GM19043 (cell line): ENCODE data around the gene RYR3.

Experiments used
- ATAC-seq: cut with Tn5 transposase; IDR thresholded peaks from one replicate; pipeline ENCODE4 v1.9.1; 2021; ENCODE audit warnings: low read depth; ENCODE audit not compliant: unreplicated experiment

RYR3 gene

DNA sequence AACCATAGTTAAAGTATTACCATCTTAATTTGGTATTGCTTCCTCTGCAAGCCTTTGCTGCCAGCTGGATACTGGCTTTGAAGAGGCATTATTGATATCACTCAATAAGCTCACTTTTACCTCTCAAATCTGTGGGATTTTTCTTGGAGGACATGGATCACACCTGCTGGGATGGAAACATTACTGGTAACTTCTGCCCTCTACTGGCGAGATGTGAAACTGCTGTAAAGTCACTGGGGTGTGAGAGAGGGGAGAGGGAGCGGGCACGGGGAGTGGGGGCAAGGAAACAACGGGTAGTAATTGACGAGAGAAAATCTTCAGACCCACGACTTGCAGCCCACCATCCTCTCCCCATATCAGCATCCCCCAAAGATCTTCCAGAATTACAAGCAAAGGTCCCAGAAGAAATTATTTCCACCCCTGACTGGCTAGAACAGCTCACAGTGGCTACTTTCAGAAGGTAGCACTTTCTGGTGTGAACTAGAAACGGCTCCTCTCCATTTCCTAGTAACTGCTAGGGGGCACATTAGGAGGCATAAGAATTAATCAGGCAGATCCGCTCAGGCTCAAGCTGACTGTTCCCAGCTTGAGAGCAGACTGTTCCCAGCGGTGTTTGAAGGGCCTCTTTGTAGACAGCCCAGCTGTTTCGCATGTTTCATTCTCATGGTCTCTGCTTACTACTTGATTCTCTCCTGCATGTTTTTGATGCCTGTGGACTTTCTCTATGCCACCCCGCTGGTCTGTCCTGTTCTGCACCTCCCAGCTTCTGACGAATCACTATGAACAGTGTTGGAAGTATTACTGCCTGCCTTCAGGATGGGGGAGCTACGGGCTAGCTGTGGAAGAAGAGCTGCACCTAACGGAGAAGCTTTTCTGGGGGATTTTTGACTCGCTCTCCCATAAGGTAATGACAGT, 427.2 kb downstream of the RYR3 start:
- no peak for ATAC-seq

DNA sequence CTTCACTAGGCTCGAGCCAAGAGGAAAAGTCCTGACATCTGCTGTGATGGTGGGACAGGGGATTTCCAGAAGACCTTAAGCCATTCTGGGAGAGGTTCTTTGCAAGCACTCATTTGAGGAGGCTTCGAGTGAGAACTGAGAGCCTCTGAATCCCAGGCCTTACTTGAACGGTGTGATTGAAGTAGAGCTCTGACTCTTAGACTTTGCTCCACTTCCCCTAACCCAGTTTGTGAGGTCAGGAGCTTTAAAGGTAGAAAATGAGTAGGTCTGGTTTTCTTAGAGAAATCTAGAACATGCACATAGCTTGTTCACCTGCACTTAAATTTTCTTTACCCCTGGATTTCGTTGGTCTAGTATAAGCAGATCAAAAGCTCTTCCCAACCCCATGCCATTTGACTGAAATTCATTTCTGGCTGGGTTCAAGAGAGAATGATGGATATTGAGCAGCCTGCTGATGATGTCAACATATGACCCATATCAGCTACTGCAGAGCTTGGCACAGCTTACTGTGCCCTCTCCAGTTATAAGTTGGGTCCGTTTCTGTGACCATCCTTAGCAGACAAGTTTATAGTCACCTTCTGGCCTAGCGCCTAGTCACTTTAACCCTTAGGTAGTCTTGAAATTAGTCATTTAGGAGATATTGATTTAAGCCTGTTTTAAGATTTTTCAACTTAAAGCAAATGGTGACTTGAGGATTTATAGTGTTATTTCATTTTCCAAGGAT, 428.3 kb downstream of the RYR3 start:
- no peak for ATAC-seq

DNA sequence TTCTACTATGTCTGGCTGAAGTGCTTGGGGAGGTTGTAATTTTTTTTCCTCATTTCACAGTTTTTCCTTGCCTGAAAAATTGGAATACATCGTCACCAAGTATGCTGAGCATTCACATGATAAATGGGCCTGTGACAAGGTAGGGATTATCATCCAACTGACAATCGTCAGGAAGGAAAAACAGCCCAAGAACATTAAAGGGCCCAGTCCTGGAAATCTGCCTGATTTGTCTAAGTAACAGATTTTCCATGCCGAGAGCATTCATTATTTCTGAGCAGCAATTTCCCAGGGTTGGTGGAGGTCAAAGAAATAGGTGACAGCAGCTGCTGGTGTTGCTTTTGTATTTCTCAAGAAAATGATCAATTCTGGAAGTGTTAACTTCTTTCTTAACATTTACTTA, 431.5 kb downstream of the RYR3 start:
- no peak for ATAC-seq

DNA sequence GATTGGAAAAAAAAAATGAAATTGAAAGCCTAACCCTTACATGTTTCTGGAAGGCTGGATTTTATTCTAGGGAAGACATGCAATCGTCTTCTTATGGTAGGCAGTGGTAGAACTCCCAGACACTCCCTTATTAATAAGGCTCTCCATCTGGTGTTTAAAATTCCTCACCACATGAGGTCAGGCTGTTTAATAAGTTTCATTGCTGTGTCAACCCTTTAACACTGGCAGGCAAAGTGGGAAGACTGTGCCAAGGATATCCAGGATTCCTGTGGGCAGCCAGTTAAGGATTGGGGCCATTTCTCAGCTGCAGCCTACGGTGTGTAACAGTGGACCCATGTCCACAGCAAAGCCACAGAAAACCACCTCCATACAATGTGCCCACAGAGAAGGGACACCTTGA, 432.0 kb downstream of the RYR3 start:
- ATAC-seq: no peak

DNA sequence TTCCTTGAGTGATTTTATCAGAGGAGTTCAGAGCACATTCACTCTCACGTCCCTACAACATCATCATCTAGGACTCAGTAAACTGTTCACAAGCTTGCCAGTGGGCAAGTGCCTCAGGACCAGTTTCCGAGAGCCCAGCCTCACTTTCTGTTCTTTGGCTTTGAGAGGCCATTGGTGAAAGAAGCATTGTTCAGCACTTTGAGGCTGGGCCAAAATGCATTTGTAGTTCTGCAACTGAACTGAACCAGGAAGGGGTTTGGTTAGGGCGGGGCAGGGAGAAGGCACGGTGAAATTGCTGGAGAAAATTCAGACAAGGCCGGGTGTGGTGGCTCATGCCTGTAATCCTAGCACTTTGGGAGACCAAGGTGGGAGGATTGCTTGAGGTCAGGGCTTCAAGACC, 435.4 kb downstream of the RYR3 start:
- no peak for ATAC-seq

DNA sequence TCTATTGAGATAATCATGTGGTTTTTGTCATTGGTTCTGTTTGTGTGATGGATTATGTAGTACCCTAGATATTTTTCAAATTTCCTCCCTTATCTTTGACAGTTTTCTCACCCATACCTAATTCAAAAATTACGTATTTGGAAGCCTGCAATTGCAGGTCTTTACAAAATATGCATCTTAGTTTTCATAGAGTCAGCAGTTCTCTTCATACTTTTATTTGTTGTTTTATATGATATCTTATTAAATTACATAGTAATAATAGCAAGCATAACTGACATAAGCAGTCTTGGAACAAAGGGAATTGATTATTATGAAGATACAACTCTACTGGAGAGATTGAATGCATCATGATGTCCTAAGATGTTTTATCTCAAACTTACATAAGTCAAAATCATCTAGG, 442.2 kb downstream of the RYR3 start:
- no peak for ATAC-seq

DNA sequence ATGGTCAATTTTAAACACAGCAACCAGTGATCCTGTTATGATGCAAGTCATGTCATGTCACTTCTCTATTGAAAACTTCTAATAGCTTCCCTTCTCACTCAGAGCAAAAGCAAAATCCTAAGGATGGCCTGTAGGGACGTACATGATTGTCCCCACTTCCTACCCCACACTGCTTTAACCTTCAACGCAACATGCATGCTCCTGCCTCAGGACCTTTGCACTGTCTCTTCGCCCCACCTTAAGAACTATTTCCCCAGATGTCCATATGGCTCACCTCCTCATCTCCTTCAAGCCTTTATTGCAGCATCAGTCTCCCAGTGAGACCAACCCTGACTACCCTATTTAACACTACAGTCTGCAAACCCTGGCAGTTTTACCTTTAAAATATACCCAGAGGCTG, 443.5 kb downstream of the RYR3 start:
- no peak for ATAC-seq

DNA sequence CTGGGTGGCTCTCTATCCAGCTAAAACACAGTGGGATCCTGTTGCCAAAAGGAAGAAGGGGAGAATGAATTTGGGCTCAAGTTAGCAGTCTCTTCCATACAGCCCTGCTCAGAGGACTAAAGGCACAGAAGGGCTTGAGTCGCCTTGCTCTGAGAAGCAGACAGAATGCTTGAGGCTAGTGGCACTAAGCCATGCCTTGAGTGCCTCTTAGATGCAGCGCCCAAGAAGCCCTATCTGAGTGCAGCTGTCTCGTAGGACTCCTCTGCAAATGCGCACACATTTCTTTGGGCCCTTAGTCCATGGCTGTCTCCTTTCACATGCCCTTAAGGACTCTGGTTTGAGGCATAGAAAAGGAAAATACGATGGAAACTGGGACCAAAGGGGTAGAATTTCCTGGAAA, 446.2 kb downstream of the RYR3 start:
- ATAC-seq: no peak

DNA sequence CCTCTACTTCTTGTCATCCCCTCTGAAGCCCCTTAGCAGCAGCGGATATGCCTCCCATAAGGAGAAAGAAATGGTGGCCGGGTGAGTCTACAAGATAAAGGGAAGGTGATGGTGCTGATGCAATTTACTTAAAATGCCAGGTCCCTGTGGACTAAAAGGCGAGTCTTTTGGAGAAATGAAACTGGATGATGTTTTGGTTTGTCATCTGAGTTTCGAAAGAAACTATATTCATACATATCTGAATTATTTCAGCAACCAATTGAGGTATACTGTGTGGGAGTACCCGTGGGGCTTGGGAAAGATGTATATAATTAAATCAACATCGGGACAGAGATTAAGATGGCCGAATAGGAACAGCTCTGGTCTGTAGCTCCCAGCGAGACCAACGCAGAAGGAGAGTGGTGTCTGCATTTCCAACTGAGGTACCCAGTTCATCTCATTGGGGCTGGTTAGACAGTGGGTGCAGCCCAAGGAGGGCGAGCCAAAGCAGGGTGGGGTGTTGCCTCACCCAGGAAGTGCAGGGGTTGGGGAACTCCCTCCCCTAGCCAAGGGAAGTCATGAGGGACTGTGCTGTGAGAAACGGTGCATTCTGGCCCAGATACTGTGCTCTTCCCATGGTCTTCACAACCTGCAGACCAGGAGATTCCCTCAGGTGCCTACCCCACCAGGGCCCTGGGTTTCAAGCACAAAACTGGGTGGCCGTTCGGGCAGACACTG, 446.9 kb downstream of the RYR3 start:
- no peak for ATAC-seq

DNA sequence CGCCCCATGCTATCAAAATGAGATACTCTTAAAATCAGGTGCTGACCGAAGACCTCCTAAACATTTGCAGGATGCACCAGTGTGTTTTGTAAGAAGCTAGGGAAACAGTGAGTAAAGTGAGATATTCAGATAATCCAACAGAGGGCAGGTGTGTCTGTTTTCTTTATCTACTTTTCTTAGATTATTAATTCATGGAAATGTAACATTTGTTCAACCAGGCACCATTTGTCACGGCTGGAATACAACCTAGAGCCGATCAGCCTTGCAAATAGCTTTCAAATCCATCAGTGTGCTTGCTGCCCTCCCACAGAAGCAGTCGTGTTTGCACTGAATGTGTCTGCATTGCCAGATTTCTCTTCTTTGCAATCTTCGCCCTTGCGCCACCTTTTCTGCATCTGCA, 455.6 kb downstream of the RYR3 start:
- ATAC-seq: no peak

DNA sequence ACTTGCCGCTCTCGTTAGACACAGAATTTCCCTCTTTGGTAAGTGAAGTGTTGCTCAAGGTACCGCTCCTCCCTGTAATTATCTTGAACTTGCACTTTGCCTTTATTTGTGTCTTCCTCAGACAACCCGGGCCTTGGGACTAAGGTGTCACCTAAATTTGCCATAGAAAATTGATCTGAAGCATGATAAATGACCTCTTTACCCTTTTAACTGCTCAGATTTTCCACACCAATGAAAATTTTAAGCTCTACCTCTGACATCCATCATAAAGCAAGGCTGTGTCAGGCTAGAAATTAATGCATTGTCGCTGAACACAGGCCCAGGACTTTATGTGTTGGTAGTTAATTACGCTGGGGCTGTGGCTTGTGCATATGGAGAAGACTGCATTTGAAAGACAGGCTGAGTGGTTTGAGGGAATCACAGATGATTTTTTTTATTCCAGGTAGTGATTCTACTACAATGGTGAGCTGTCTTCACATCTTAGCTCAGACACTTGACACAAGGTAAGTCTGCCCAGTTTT, 458.0 kb downstream of the RYR3 start:
- ATAC-seq: no peak

DNA sequence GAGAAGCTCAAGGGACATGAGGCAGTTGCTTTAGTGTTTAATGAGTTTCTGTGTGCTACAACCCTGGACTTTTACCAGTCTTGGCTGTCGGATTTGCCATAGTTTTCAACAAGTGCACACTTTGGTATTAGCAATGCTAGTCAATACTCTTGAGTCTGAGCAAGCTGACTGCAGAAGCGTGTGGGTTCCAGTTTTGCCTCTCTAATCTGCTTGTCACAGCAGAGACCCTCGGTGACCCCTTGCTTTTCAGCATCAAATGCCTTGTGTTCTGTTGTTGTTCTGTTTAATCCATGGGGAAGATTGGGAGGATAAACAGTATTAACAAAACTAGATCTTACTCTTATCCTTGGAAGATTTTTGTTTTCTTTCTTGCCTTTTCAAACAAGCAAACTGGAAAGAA, 463.2 kb downstream of the RYR3 start:
- no peak for ATAC-seq

DNA sequence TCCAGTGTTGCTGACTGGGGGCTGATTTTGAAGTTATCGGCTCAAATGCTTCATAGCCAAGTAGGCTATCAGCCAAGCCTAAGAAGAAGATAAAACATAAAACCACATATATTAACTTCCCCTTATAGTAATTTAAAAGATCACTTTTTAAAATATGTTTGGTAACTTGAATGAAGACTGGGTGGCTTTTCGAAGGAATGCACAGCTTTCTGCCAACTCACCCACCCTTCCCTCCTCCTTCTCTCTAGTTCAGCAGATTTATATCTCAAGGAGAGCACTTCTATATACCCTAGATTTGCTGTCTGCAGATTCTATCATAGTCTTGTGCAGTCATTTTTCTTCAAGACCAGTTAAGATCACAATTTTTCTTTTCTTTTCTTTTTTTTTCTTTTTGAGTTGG, 468.1 kb downstream of the RYR3 start:
- ATAC-seq: no peak

DNA sequence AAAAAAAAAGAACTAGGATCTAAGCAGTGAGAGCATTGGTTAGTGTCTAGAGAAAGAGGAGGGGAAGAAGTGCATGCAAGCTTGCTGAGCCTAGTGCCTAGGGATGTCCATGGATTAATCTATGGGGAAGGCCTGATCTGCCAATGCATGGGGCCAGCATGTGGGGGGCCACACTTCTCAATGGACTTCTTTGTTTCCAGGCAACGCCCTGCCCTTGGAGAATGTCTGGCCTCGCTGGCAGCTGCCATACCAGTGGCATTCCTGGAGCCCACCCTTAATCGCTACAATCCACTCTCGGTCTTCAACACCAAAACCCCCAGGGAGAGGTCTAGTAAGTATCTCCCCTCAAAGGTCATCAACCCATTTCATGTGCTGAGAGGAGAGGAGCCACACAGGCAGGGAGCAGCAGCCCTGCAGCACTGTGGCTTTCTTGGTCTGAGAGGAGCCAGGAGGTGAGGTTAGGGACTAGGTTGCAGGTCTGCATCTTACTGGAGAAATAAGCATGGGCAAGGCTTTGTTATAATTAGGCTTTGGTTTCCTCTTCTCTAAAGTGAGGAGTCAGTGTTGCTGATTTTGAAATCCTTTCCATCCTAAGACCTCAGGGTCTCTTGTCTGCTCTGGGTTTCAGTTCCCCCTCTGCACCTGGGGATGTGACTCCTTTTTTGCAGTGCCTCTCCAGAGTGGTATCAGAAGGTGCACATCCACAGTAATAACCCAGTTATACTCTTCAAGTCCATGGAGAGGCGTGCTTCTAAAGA, 469.4 kb downstream of the RYR3 start:
- ATAC-seq: no peak

DNA sequence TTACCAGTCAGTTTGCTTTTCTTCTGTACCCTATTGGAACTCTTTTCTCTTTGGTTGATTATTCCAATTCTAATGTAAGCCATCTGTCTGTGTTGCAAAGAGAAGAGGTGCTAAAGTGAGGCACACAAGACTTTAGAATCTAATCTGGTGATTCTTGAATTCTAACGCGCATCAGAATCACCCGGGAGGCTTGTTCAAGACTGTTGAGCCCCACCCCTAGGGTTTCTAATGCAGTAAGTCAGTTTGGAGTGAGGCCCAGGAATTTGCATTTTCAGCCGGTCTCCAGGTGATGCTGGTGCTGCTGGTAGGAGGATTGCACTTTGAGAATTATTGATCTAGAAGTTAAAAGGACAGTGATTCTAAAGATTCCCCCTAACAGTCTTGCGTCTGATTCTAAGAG, 472.2 kb downstream of the RYR3 start:
- ATAC-seq: no peak

DNA sequence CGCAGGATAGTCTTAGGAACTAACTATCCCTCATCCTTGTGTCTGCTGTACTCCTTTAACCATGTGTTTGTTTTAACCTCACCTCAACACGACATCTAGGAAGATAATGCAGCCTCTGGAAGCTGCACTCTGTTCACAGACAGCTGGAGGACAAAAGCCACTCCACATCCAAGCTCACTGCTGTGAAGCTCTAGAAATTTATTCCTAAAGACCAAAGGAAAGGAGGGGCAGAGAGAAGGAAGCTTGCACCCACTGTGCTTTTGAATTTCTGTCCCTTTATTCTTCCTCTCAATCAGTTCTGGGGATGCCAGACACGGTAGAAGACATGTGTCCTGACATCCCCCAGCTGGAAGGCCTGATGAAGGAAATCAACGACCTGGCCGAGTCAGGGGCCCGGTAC, 474.6 kb downstream of the RYR3 start:
- ATAC-seq: no peak

DNA sequence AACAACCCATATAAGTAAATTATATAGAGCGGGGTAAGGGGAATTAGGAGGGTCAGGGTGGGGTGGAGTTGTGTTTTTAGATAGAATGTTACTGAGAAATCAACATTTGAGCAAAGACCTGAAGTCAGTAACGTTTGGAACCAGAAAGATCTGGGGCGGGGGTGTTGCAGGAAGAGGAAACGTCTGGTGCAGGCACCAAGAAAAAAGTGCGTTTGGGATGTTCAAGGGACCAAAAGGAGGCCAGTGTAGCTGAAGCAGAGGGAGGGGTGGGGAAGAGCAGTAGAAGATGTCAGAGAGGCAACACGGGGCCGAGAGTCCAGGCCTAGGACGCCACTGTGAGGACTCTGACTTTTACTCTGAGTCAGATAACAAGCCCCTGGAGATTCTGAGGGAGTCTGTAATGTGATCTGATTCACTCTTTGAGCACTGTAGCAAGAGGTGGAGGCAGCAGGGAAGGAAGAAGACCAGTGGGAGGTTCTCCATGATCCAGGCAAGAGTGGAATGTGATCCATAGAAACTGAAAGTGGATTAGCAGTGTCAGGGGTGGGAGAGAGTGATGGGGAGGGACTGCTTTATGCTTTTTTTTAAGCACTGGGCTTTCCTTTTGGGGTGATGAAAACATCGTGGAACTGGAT, 478.3 kb downstream of the RYR3 start:
- no peak for ATAC-seq

DNA sequence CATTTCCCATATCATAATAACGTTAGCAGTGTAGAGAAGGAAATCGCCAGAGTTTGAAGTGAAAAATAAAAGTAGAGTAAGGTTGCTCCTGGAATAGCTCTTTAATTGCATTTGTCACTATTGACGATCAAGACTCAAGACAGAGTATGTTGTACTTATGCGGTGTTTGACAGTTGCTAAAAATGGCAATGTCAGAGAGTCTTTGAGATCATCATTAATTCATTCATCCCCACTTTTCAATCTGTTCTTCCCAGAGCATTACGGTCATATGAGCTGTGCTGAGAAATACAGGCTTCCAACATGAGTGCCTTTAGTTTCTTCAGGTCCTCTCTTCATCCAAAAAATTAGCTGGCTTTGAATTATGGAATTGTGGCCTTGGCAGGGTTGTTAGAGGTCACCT, 483.7 kb downstream of the RYR3 start:
- no peak for ATAC-seq

DNA sequence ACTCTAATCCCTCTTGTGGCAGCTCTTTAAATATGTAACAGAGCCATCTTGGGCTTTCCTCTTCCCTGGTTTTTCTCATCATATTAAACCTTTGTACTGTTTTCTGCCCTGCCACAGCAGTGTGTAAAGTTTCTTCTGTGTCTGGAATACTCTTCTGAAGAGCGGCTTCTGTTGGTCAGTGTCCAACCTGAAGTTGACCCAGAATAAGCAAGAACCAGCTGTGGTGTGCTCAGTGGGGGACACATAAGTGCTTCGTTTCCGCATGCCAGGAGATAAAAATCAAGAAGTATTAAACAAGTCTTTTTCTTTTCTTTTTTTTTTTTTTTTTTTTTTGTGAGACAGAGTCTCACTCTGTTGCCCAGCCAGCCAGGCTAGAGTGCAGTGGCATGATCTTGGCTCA, 484.3 kb downstream of the RYR3 start:
- no peak for ATAC-seq

DNA sequence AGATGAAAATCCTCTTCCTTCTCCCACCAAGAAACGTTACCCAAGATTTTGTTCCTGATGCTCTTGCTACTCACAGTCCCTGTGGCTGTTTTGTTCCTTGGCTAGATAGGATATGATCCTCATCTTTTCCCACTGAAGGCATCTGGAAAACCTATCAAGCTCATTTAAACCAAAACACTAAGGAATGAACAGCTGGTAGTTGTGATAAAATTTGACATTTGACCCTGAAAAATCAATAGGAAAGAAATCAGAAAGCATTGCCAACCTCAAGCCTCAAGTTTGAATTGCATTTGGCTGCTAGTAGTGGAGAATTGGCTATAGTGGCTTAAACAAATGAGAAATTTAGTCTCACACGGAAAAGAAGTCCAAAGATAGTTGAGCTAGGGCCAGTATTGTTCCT, 486.9 kb downstream of the RYR3 start:
- no peak for ATAC-seq
